ENCODE results near the gene FBXL14.

DNA sequence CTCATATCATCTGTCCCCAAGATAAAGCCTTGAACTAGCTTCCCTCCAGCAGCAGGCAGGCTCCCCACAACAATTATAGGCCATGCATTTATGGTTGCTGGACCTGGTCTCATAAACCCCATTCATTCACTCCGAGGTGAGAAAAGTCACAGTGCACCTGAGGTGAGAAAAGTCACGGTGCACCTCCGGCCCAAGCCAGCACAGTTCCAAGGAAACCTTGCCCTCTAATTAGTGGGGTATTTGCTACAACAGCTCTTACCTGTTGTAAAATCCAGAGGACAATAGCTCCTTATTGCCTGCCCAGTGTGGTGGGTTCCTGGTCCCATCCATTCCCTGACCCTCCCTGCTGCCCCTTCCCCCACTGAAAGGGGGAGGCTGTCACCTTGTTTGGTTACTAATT lies 65.6 kb downstream of the FBXL14 start:
- TF ChIP-seq, protein P1, sequence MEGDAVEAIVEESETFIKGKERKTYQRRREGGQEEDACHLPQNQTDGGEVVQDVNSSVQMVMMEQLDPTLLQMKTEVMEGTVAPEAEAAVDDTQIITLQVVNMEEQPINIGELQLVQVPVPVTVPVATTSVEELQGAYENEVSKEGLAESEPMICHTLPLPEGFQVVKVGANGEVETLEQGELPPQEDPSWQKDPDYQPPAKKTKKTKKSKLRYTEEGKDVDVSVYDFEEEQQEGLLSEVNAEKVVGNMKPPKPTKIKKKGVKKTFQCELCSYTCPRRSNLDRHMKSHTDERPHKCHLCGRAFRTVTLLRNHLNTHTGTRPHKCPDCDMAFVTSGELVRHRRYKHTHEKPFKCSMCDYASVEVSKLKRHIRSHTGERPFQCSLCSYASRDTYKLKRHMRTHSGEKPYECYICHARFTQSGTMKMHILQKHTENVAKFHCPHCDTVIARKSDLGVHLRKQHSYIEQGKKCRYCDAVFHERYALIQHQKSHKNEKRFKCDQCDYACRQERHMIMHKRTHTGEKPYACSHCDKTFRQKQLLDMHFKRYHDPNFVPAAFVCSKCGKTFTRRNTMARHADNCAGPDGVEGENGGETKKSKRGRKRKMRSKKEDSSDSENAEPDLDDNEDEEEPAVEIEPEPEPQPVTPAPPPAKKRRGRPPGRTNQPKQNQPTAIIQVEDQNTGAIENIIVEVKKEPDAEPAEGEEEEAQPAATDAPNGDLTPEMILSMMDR (IDR thresholded peaks at IDR 0.05): no peak
- TF ChIP-seq POLR2A (IDR thresholded peaks at IDR 0.05): no peak
